SK-N-SH (cell line): ENCODE data around the gene HOXC11.

ENCODE experiments used
- CTCF ChIP-seq: fragments of 200-600 bp; sonication (generic); IDR thresholded peaks from 2 replicates; pipeline ENCODE4 v1.6.1; 2017; ENCODE audit warnings: antibody characterized with exemption, mild to moderate bottlenecking, moderate library complexity
- ELF1 ChIP-seq: IDR thresholded peaks from 2 replicates; pipeline ENCODE4 v1.4.0; 2012
- EP300 ChIP-seq, 2 experiments: IDR thresholded peaks; 2 replicates each; pipeline versions ENCODE4 v1.4.0 to v1.6.1; 2012; ENCODE audit warnings: borderline replicate concordance in 1 of 2, low read depth in 1 of 2, low read length in 1 of 2
- NFIC ChIP-seq: IDR thresholded peaks from 2 replicates; pipeline ENCODE4 v1.4.0; 2012; ENCODE audit warnings: borderline replicate concordance
- SIN3A ChIP-seq: IDR thresholded peaks from 2 replicates; pipeline ENCODE4 v1.6.1; 2012; ENCODE audit warnings: low read depth, mild to moderate bottlenecking, low read length, moderate library complexity, borderline replicate concordance
- TCF12 ChIP-seq: IDR thresholded peaks from 2 replicates; pipeline ENCODE4 v1.4.0; 2012

- peak; percentile 18; the same call in 1 of the 2 replicates for TF ChIP-seq CTCF
- no peak for TF ChIP-seq ELF1
- TF ChIP-seq NFIC: no peak
- TF ChIP-seq SIN3A: no peak
- no peak for TF ChIP-seq EP300 (IDR thresholded peaks at IDR 0.05; ENCODE audit: borderline replicate concordance in 1 of 2, low read depth in 1 of 2, low read length in 1 of 2)
- no peak for TF ChIP-seq TCF12
Measured at GRCh38 chr12:53961025-53961761, 11.7 kb upstream of the HOXC11 start.
